ENCODE results near the gene ATP2C1.
"Not testable (repeated sequence)": the region's sequence is repeated elsewhere in the genome, so short reads cannot be mapped to it uniquely, and the experiment has no call there.

Gene ATP2C1

DNA sequence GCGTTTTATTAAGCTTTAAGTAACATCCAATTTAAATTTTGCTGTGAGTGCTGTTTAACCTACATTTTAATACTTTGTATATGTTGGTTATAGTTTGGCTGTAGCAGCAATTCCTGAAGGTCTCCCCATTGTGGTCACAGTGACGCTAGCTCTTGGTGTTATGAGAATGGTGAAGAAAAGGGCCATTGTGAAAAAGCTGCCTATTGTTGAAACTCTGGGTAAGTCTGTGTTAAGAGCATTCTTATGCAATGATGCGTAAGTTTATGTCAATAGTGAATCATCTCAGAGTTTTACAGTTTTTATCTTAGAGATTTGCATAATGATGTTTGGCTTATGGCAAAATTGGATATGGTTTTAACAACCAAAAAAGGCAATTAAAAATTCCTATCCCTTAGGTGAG lies 70.0 kb downstream of the ATP2C1 start:
- Histone ChIP-seq H3K36me3 (peaks cover 35% of the 10 kb centered on the region), H3K27me3 (no peaks in the 10 kb centered on the region), H3K4me1 (ENCODE audit: control insufficient read depth in 1 of 2, insufficient read depth in 1 of 2, low read depth in 1 of 2, low read length in 1 of 2) (peaks cover 18 to 31% of the 10 kb centered on the region in 2 experiments), H3K9me3 (no peaks in the 10 kb centered on the region), H3K27ac (peak overlapping the region; percentile 66), H3K4me3 (ENCODE audit: low read depth in 1 of 2, low read length in 1 of 2) (no peak overlapping the region)
- TF ChIP-seq, protein P1, sequence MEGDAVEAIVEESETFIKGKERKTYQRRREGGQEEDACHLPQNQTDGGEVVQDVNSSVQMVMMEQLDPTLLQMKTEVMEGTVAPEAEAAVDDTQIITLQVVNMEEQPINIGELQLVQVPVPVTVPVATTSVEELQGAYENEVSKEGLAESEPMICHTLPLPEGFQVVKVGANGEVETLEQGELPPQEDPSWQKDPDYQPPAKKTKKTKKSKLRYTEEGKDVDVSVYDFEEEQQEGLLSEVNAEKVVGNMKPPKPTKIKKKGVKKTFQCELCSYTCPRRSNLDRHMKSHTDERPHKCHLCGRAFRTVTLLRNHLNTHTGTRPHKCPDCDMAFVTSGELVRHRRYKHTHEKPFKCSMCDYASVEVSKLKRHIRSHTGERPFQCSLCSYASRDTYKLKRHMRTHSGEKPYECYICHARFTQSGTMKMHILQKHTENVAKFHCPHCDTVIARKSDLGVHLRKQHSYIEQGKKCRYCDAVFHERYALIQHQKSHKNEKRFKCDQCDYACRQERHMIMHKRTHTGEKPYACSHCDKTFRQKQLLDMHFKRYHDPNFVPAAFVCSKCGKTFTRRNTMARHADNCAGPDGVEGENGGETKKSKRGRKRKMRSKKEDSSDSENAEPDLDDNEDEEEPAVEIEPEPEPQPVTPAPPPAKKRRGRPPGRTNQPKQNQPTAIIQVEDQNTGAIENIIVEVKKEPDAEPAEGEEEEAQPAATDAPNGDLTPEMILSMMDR (IDR thresholded peaks at IDR 0.05), result no peak

DNA sequence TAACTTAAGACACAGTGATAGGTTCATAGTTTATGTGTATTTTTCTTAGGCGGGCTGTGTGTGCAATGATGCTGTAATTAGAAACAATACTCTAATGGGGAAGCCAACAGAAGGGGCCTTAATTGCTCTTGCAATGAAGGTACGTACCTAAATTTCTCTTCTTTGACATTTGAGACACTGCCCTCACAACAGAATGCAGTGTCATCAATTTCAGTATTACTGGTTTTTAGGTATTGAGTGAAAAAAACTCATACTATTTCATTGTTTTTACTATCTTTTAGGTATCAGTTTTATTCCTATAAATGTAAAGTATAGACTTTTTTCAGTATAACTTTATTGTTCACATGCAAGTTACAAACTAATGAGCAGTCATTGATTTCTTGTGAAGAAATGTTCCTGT lies 73.4 kb downstream of the ATP2C1 start:
- Histone ChIP-seq H3K27ac (no peak overlapping the region), H3K36me3 (peaks cover 50% of the 10 kb centered on the region), H3K4me3 (ENCODE audit: low read depth in 1 of 2, low read length in 1 of 2) (no peak overlapping the region), H3K9me3 (no peaks in the 10 kb centered on the region), H3K27me3 (no peaks in the 10 kb centered on the region), H3K4me1 (ENCODE audit: control insufficient read depth in 1 of 2, insufficient read depth in 1 of 2, low read depth in 1 of 2, low read length in 1 of 2) (peaks cover 18 to 23% of the 10 kb centered on the region in 2 experiments)
- TF ChIP-seq, protein P1 (IDR thresholded peaks at IDR 0.05), result no peak

DNA sequence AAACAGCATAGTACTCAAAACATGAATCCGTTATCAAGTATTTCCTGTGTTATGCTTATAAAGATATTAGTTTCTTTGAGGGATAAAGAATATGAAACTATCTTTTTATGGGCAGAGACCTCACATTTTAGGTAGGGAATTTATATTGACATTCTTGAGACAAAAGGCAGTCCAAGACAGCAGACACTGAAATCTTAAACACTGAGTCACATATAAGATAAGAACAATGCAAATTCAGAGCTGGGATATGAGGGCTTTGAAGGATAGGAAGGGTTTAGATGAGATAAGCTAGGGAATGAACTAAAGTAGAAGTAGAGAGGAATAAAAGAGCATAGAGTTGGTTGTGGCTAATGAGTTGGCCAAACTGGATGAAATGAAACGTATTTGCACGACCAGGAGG lies 74.3 kb downstream of the ATP2C1 start:
- H3K9me3 ChIP-seq, result no peaks in the 10 kb centered on the region
- no peak overlapping the region for H3K27ac ChIP-seq
- H3K4me1 ChIP-seq (ENCODE audit: control insufficient read depth in 1 of 2, insufficient read depth in 1 of 2, low read depth in 1 of 2, low read length in 1 of 2), result peaks cover 11 to 14% of the 10 kb centered on the region in 2 experiments
- H3K36me3 ChIP-seq, result peaks cover 50% of the 10 kb centered on the region
- TF ChIP-seq, protein P1 (IDR thresholded peaks at IDR 0.05), result no peak
- H3K27me3 ChIP-seq, result no peaks in the 10 kb centered on the region
- no peak overlapping the region for H3K4me3 ChIP-seq (ENCODE audit: low read depth in 1 of 2, low read length in 1 of 2)

DNA sequence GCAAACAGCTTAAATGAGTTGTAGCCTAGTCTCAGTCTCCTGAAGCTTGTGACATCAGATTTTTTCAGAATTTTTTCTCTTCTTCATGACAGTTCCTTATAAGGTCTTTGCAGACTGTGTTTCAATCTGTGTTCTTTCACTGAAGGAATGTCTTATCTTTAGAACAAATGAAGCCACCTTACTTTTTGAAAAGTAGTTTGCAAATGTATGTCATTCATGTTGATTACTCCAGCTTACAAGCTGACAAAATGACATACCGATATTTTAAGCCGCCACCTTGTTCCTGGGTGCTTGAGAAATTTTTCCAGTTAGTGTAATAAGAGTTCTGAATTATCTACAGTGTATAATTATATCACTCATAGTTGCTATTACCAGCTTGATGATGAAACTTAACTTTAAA lies 75.7 kb downstream of the ATP2C1 start:
- Histone ChIP-seq H3K4me3 (ENCODE audit: low read depth in 1 of 2, low read length in 1 of 2) (no peak overlapping the region), H3K4me1 (ENCODE audit: control insufficient read depth in 1 of 2, insufficient read depth in 1 of 2, low read depth in 1 of 2, low read length in 1 of 2) (peaks cover under 1 to 5% of the 10 kb centered on the region in 2 experiments), H3K9me3 (no peaks in the 10 kb centered on the region), H3K36me3 (peaks cover 50% of the 10 kb centered on the region), H3K27ac (no peak overlapping the region), H3K27me3 (no peaks in the 10 kb centered on the region)
- TF ChIP-seq, protein P1 (IDR thresholded peaks at IDR 0.05), result no peak

DNA sequence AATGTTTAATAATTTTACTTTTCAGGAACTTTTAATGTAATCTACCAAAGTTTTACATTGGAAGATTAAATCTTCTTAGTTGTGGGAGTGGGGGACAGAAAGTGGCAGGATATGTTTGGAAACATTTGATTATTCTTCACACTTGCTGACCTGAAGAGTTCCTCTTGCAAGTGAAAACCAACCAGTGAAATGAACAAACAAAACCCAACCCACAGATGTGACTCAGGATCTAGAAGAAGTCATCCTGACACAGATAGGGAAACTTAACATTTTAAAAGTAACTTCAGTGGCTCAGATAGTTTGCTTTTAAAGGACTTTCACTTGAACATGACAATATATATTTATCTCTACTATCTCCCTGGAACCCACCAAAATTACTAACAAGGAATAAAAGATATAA lies 77.3 kb downstream of the ATP2C1 start:
- Histone ChIP-seq H3K9me3 (no peaks in the 10 kb centered on the region), H3K36me3 (peaks cover 47% of the 10 kb centered on the region), H3K27me3 (no peaks in the 10 kb centered on the region), H3K4me1 (ENCODE audit: control insufficient read depth in 1 of 2, insufficient read depth in 1 of 2, low read depth in 1 of 2, low read length in 1 of 2) (peaks cover 8 to 12% of the 10 kb centered on the region in 2 experiments), H3K4me3 (ENCODE audit: low read depth in 1 of 2, low read length in 1 of 2) (no peak overlapping the region), H3K27ac (no peak overlapping the region)
- TF ChIP-seq, protein P1 (IDR thresholded peaks at IDR 0.05), result no peak

DNA sequence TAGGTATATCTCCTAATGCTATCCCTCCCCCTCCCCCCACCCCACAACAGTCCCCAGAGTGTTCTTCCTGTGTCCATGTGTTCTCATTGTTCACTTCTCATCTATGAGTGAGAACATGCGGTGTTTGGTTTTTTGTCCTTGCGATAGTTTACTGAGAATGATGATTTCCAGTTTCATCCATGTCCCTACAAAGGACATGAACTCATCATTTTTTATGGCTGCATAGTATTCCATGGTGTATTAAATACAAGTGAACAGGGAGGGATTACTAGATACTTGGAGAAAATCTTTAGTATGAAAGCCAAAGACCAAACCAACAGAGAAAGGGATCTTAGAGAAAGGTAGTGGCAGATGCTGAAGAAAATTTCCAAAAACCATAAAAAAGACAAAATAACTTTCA lies 78.7 kb downstream of the ATP2C1 start:
- not testable (repeated sequence) for H3K9me3 ChIP-seq; H3K27me3 ChIP-seq; H3K4me3 ChIP-seq (ENCODE audit: low read depth in 1 of 2, low read length in 1 of 2); H3K27ac ChIP-seq
- peaks cover 8 to 17% of the 10 kb centered on the region in 2 experiments for H3K4me1 ChIP-seq (ENCODE audit: control insufficient read depth in 1 of 2, insufficient read depth in 1 of 2, low read depth in 1 of 2, low read length in 1 of 2)
- peaks cover 46% of the 10 kb centered on the region for H3K36me3 ChIP-seq

Data from neutrophil (primary cell).